OCI-LY3 (cell line): Measurements from ENCODE around the gene TAF5.

Experiments used
- H2AFZ ChIP-seq: fragments of 200-600, 300-600 bp; shearing (Covaris generic); 2 replicates; pipeline ENCODE4 v1.6.0; 2014; ENCODE audit warnings: antibody characterized with exemption, low read depth, low read length
- H3K27ac ChIP-seq: fragments of 200-600, 300-600 bp; sonication (generic); 2 replicates; pipeline ENCODE4 v1.5.1; 2014; ENCODE audit warnings: mild to moderate bottlenecking, low read length, moderate library complexity, mixed read lengths
- H3K27me3 ChIP-seq: fragments of 200-600, 300-600 bp; sonication (generic); 2 replicates; pipeline ENCODE4 v1.6.1; 2014; ENCODE audit warnings: low read depth, low read length, mixed read lengths
- H3K36me3 ChIP-seq: fragments of 200-600, 300-600 bp; sonication (generic); replicated peaks from 2 replicates; pipeline ENCODE3; 2014; ENCODE audit warnings: low read depth, low read length, mixed read lengths
- H3K4me1 ChIP-seq: fragments of 300-600, 200-600 bp; sonication (generic); 2 replicates; pipeline ENCODE4 v1.6.1; 2014; ENCODE audit warnings: low read length, mixed read lengths
- H3K4me2 ChIP-seq: fragments of 200-600, 300-600 bp; sonication (generic); 2 replicates; pipeline ENCODE4 v1.6.1; 2014; ENCODE audit warnings: low read length, mixed read lengths
- H3K4me3 ChIP-seq: fragments of 300-600, 200-600 bp; sonication (generic); 2 replicates; pipeline ENCODE4 v1.5.1; 2014; ENCODE audit warnings: antibody characterized with exemption, mild to moderate bottlenecking, low read length, moderate library complexity
- H3K79me2 ChIP-seq: fragments of 300-600, 200-600 bp; shearing (Covaris generic); 2 replicates; pipeline ENCODE4 v1.6.1; 2014; ENCODE audit warnings: mild to moderate bottlenecking, low read length, mixed read lengths
- H3K9ac ChIP-seq: fragments of 300-600, 200-600 bp; shearing (Covaris generic); 2 replicates; pipeline ENCODE4 v1.6.0; 2014; ENCODE audit warnings: mild to moderate bottlenecking, low read length, moderate library complexity
- H3K9me3 ChIP-seq: fragments of 200-600, 300-600 bp; shearing (Covaris generic); 2 replicates; pipeline ENCODE4 v1.6.1; 2014; ENCODE audit warnings: low read length, mixed read lengths; ENCODE audit not compliant: insufficient read depth
- H4K20me1 ChIP-seq: fragments of 200-600, 300-600 bp; sonication (generic); 2 replicates; pipeline ENCODE4 v1.6.1; 2016; ENCODE audit warnings: low read length, mixed read lengths; ENCODE audit not compliant: insufficient read depth
- EZH2phosphoT487 ChIP-seq: fragments of 200-600 bp; shearing (Covaris generic); IDR thresholded peaks from 2 replicates; pipeline ENCODE4 v1.6.1; 2018; ENCODE audit warnings: antibody characterized with exemption, mixed run types, low read depth
- TF ChIP-seq, protein P1 (sequence below): fragments of 200-600, 300-600 bp; sonication (generic); IDR thresholded peaks from 2 replicates; pipeline ENCODE4 v1.5.1; 2014; ENCODE audit warnings: antibody characterized with exemption, low read length, low read depth

The TAF5 gene

DNA sequence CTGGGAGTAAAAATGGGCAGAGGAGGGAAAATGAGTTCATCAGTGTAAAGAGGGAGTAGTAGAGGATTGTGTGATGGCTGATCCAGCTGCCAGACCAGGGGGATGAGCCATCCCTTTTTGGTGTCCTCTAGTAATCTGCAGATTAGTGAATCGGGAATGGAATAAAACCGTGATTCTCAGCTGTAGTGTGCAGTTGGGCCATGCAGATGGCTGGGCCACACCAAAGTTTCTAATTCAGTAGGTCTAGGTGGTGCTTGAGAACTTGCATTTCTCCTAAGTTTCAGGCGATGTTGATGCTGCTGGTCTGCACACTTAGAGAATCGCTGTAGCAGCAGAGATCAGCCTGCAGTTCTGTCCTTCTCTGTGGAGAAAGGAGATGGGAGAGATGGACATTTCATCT, 51.3 kb downstream of the TAF5 start:
- Histone ChIP-seq H3K4me3 (no peak overlapping the region), H3K79me2 (no peaks in the 10 kb centered on the region), H3K27me3 (no peaks in the 10 kb centered on the region), H3K4me1 (no peaks in the 10 kb centered on the region), H3K36me3 (peaks cover 54% of the 10 kb centered on the region), H2AFZ (no peak overlapping the region), H3K9ac (no peak overlapping the region), H4K20me1 (no peaks in the 10 kb centered on the region), H3K27ac (no peak overlapping the region), H3K4me2 (no peak overlapping the region), H3K9me3 (no peaks in the 10 kb centered on the region)
- TF ChIP-seq EZH2phosphoT487, result no peak
- TF ChIP-seq, protein P1, sequence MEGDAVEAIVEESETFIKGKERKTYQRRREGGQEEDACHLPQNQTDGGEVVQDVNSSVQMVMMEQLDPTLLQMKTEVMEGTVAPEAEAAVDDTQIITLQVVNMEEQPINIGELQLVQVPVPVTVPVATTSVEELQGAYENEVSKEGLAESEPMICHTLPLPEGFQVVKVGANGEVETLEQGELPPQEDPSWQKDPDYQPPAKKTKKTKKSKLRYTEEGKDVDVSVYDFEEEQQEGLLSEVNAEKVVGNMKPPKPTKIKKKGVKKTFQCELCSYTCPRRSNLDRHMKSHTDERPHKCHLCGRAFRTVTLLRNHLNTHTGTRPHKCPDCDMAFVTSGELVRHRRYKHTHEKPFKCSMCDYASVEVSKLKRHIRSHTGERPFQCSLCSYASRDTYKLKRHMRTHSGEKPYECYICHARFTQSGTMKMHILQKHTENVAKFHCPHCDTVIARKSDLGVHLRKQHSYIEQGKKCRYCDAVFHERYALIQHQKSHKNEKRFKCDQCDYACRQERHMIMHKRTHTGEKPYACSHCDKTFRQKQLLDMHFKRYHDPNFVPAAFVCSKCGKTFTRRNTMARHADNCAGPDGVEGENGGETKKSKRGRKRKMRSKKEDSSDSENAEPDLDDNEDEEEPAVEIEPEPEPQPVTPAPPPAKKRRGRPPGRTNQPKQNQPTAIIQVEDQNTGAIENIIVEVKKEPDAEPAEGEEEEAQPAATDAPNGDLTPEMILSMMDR, result no peak

DNA sequence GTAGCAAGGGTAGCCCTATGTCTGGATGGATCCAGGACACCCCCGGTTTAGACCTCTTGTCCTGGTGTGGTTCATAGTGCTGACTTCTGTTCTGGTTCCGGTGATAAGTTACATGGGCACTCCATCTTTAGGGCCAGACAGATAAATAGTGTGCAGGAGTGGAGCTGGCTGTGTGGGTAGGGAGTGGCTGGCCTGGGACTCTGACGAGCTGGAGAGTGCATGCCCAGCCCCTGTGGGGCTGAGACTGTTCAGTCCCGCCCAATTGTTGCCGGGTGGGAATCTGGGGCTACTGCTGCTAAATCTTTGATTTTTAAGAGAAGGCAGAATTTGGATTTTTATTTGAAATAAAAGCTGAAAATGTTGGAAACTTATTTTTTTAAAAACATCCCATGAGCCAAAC, 56.0 kb downstream of the TAF5 start:
- no peak overlapping the region for H3K27ac ChIP-seq
- H3K4me3 ChIP-seq, result no peak overlapping the region
- no peak overlapping the region for H3K9ac ChIP-seq
- no peak for TF ChIP-seq EZH2phosphoT487
- TF ChIP-seq, protein P1, result no peak
- no peaks in the 10 kb centered on the region for H3K79me2 ChIP-seq
- no peaks in the 10 kb centered on the region for H3K27me3 ChIP-seq
- no peak overlapping the region for H2AFZ ChIP-seq
- no peaks in the 10 kb centered on the region for H3K9me3 ChIP-seq
- no peaks in the 10 kb centered on the region for H4K20me1 ChIP-seq
- peaks cover 35% of the 10 kb centered on the region for H3K36me3 ChIP-seq
- no peaks in the 10 kb centered on the region for H3K4me1 ChIP-seq
- no peak overlapping the region for H3K4me2 ChIP-seq

DNA sequence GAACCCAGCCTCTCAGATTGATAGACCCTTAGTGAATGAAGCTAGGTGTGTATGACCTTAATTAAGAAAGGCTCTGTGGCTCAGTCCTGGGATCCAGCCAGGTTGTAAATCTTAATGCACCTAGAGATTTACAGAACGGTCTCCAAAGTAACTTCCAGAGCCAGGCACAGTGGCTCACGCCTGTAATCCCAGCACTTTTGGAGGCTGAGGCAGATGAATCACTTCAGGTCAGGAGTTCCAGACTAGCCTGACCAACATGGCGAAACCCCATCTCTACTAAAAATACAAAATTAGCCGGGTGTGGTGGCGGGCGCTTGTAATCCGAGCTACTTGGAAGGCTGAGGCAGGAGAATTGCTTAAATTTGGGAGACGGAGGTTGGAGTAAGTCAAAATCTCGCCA, 60.1 kb downstream of the TAF5 start:
- peaks cover 42% of the 10 kb centered on the region for H3K36me3 ChIP-seq
- H4K20me1 ChIP-seq, result no peaks in the 10 kb centered on the region
- no peak overlapping the region for H2AFZ ChIP-seq
- no peak for TF ChIP-seq EZH2phosphoT487
- TF ChIP-seq, protein P1, result no peak
- no peak overlapping the region for H3K27ac ChIP-seq
- no peaks in the 10 kb centered on the region for H3K27me3 ChIP-seq
- no peak overlapping the region for H3K4me2 ChIP-seq
- H3K9ac ChIP-seq, result no peak overlapping the region
- H3K79me2 ChIP-seq, result no peaks in the 10 kb centered on the region
- H3K4me1 ChIP-seq, result no peaks in the 10 kb centered on the region
- H3K9me3 ChIP-seq, result no peaks in the 10 kb centered on the region
- no peak overlapping the region for H3K4me3 ChIP-seq

DNA sequence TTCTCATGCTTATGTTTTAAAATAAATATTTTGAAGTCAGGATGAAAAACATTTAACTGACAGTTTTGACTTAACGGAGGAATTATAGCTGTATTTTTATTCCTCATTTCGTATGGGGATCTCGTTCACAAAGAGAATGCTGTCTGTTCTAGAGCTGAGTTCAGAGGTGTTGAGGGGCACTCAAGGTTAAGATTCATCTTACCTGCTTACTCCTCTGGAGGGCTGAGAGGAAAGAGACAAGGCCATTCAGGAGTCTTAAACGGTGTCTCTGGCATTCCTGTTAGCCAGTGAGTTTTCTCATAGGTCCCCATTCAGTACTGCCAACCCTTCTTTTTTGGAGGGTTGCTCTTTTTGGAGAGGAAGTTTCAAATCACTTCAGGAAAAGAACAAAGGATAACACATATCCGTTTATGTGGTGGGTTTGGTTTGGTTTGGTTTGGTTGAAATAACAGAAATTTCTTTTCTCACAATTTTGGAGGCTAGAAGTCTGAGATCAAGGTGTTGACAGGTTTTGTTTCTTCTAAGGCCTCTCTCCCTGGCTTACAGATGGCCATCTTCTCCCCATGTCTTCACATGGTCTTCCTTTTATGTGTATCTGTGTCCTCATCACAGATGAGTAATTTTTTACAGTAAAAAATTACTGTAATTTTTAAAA, 61.3 kb downstream of the TAF5 start:
- H3K79me2 ChIP-seq, result no peaks in the 10 kb centered on the region
- peaks cover 34% of the 10 kb centered on the region for H3K36me3 ChIP-seq
- H2AFZ ChIP-seq, result no peak overlapping the region
- H3K4me2 ChIP-seq, result no peak overlapping the region
- no peak overlapping the region for H3K27ac ChIP-seq
- no peaks in the 10 kb centered on the region for H3K4me1 ChIP-seq
- H3K4me3 ChIP-seq, result no peak overlapping the region
- H3K9me3 ChIP-seq, result no peaks in the 10 kb centered on the region
- H3K9ac ChIP-seq, result no peak overlapping the region
- TF ChIP-seq, protein P1, result no peak
- TF ChIP-seq EZH2phosphoT487, result no peak
- no peaks in the 10 kb centered on the region for H3K27me3 ChIP-seq
- no peaks in the 10 kb centered on the region for H4K20me1 ChIP-seq
